Gastrocnemius medialis (tissue), 4 donors: ENCODE data around the gene PRDM16. TPM values are rescaled to one million over a fixed set of nuclear protein-coding genes. Genes with fewer than 3 reads are reported as not detected.

Source experiments
- ATAC-seq, 2 donors: fragments of 150-250 bp; one replicate each; pipeline ENCODE4 v1.9.1; 2016
- DNase-seq, 2 donors: peaks; one replicate each; pipeline ENCODE4 v3.0.0-alpha.2; 2019
- H3K27ac ChIP-seq, 4 donors: fragments of 200-600 bp; sonication (generic); 1 replicate in 1 of 4; 2 replicates in 3 of 4; pipeline ENCODE4 v1.5.1; 2016 to 2018; ENCODE audit warnings: mild to moderate bottlenecking in 2 of 4, moderate library complexity in 1 of 4
- H3K27me3 ChIP-seq, 3 donors: fragments of 200-600 bp; sonication (generic) in 2 of 3; 1 replicate in 1 of 3; 2 replicates in 2 of 3; pipeline versions ENCODE4 v1.5.1 to v1.6.0; 2016 to 2019; ENCODE audit warnings: mild to moderate bottlenecking in 1 of 3, moderate library complexity in 1 of 3
- H3K36me3 ChIP-seq, 2 donors: fragments of 200-600 bp; sonication (generic) in 1 of 2; one replicate each; pipeline ENCODE4 v1.5.1; 2017 to 2018
- H3K4me1 ChIP-seq, 2 donors: fragments of 200-600 bp; sonication (generic) in 1 of 2; one replicate each; pipeline ENCODE4 v1.5.1; 2016 to 2017; ENCODE audit warnings: mild to moderate bottlenecking in 2 of 2
- H3K4me3 ChIP-seq, 4 donors: fragments of 200-600 bp; sonication (generic) in 3 of 4; 1 replicate in 1 of 4; 2 replicates in 3 of 4; pipeline ENCODE4 v1.5.1; 2016 to 2019; ENCODE audit warnings: mild to moderate bottlenecking in 2 of 4
- H3K9me3 ChIP-seq, 3 donors: fragments of 200-600 bp; sonication (generic) in 2 of 3; 1 replicate in 1 of 3; 2 replicates in 2 of 3; pipeline ENCODE4 v1.5.1; 2016 to 2019
- CTCF ChIP-seq, 5 experiments: fragments of 450-650 bp in 3 of 5; fragments of 200-600 bp in 2 of 5; sonication (generic) in 2 of 5; IDR thresholded peaks in 4 of 5; conservative IDR thresholded peaks in 1 of 5; 1 replicate in 4 of 5; 2 replicates in 1 of 5; pipeline ENCODE4 v1.5.1; 2016 to 2019; ENCODE audit warnings: antibody characterized with exemption in 5 of 5, mild to moderate bottlenecking in 3 of 5, moderate library complexity in 3 of 5
- POLR2A ChIP-seq, 2 donors: fragments of 450-650 bp; IDR thresholded peaks; one replicate each; pipeline ENCODE4 v1.6.1; 2017; ENCODE audit warnings: antibody characterized with exemption in 2 of 2, mild to moderate bottlenecking in 2 of 2, moderate library complexity in 2 of 2
- in situ Hi-C, 4 donors: fragments of 200-750 bp; cut with MboI; loops; one replicate each; pipeline versions ENCODE4 v1.15.0 to v1.8.0; 2017; ENCODE audit warnings: low sequenced_read_pairs in 4 of 4
- intact Hi-C: fragments of 100-400 bp; cut with DNase I; formaldehyde crosslinking; loops from one replicate; pipeline ENCODE4 v1.15.1; 2023; ENCODE audit warnings: low total_unique reads
- total RNA-seq, 4 donors: library from RNA; depleted of rRNA; stranded (reverse); fragments of >200 nt; gene quantifications; one replicate each; pipeline versions ENCODE4 v1.1.0 to v1.2.3, GENCODE V29; 2016

PRDM16 gene
- total RNA-seq, 4 donors from 2014 or later = 0.03 to 0.19 (median 0.17) TPM

GRCh38 chr1:3178279-3178678, 109.3 kb downstream of the PRDM16 start:
- H3K4me1 ChIP-seq = peaks cover 12 to 13% of the 10 kb centered on the region in 2 donors
- H3K36me3 ChIP-seq = no peaks in the 10 kb centered on the region
- intact Hi-C loops = no loop called here
- no peak for DNase-seq
- in situ Hi-C loops = no loop called here
- H3K4me3 ChIP-seq = no peak overlapping the region
- TF ChIP-seq POLR2A (IDR thresholded peaks at IDR 0.05) (no peak), CTCF (IDR thresholded peaks at IDR 0.05 in 4 of 5, conservative IDR thresholded peaks at IDR 0.05 in 1 of 5) (no peak)
- no peaks in the 10 kb centered on the region for H3K27me3 ChIP-seq
- ATAC-seq = no peak
- no peaks in the 10 kb centered on the region for H3K9me3 ChIP-seq
- H3K27ac ChIP-seq = no peak overlapping the region

- Histone ChIP-seq H3K4me1 (peaks cover 9% of the 10 kb centered on the region in 2 donors), H3K4me3 (no peak overlapping the region), H3K27ac (no peak overlapping the region), H3K36me3 (no peaks in the 10 kb centered on the region), H3K27me3 (no peaks in the 10 kb centered on the region), H3K9me3 (no peaks in the 10 kb centered on the region)
- TF ChIP-seq POLR2A (IDR thresholded peaks at IDR 0.05) = no peak
- no peak for TF ChIP-seq CTCF (IDR thresholded peaks at IDR 0.05 in 4 of 5, conservative IDR thresholded peaks at IDR 0.05 in 1 of 5)
- intact Hi-C loops = no loop called here
- in situ Hi-C loops = no loop called here
- ATAC-seq (no peak), DNase-seq (no peak)
Observed at GRCh38 chr1:3179471-3179870, 110.5 kb downstream of the PRDM16 start.

GRCh38 chr1:3180915-3181314, 111.9 kb downstream of the PRDM16 start:
- no peaks in the 10 kb centered on the region for H3K36me3 ChIP-seq
- TF ChIP-seq POLR2A (IDR thresholded peaks at IDR 0.05) (no peak), CTCF (IDR thresholded peaks at IDR 0.05 in 4 of 5, conservative IDR thresholded peaks at IDR 0.05 in 1 of 5) (no peak)
- intact Hi-C loops (no loop called here), in situ Hi-C loops (no loop called here)
- no peak overlapping the region for H3K27ac ChIP-seq
- ATAC-seq (no peak), DNase-seq (no peak)
- H3K9me3 ChIP-seq = no peaks in the 10 kb centered on the region
- no peak overlapping the region for H3K4me3 ChIP-seq
- H3K27me3 ChIP-seq = peaks cover 0 to 9% (median 0%) of the 10 kb centered on the region in 3 donors
- no peaks in the 10 kb centered on the region for H3K4me1 ChIP-seq

- TF ChIP-seq POLR2A (IDR thresholded peaks at IDR 0.05) (no peak), CTCF (IDR thresholded peaks at IDR 0.05 in 4 of 5, conservative IDR thresholded peaks at IDR 0.05 in 1 of 5) (no peak)
- Histone ChIP-seq H3K4me1 (no peaks in the 10 kb centered on the region), H3K27ac (no peak overlapping the region), H3K4me3 (no peak overlapping the region), H3K27me3 (peaks cover 0 to 9% (median 0%) of the 10 kb centered on the region in 3 donors), H3K36me3 (no peaks in the 10 kb centered on the region), H3K9me3 (no peaks in the 10 kb centered on the region)
- intact Hi-C loops = no loop called here
- in situ Hi-C loops = no loop called here
- ATAC-seq (no peak), DNase-seq (no peak)
Observed at GRCh38 chr1:3181956-3182355, 113.0 kb downstream of the PRDM16 start.

GRCh38 chr1:3183411-3183810, 114.4 kb downstream of the PRDM16 start:
- no peak for DNase-seq
- Histone ChIP-seq H3K36me3 (no peaks in the 10 kb centered on the region), H3K27ac (no peak overlapping the region), H3K27me3 (peaks cover 0 to 9% (median 0%) of the 10 kb centered on the region in 3 donors), H3K4me1 (no peaks in the 10 kb centered on the region), H3K4me3 (no peak overlapping the region), H3K9me3 (no peaks in the 10 kb centered on the region)
- intact Hi-C loops = no loop called here
- TF ChIP-seq CTCF (IDR thresholded peaks at IDR 0.05 in 4 of 5, conservative IDR thresholded peaks at IDR 0.05 in 1 of 5) (no peak), POLR2A (IDR thresholded peaks at IDR 0.05) (no peak)
- no peak for ATAC-seq
- in situ Hi-C loops = no loop called here
